MM.1S (cell line): ENCODE results near the gene HTATSF1.

Experiments used
- EZH2 ChIP-seq: fragments of 300-600 bp; sonication (generic); optimal IDR thresholded peaks from 2 replicates; pipeline ENCODE3; 2017; ENCODE audit warnings: low read depth, mild to moderate bottlenecking, antibody characterized with exemption, low read length, mixed read lengths
- EZH2phosphoT487 ChIP-seq: fragments of 300-600 bp; sonication (generic); IDR thresholded peaks from 2 replicates; pipeline ENCODE4 v1.6.1; 2018; ENCODE audit warnings: antibody characterized with exemption, low read length
- TF ChIP-seq, protein P1 (sequence below): fragments of 300-600 bp; sonication (generic); IDR thresholded peaks from 2 replicates; pipeline ENCODE4 v1.5.1; 2016; ENCODE audit warnings: antibody characterized with exemption, low read length, mixed read lengths

DNA sequence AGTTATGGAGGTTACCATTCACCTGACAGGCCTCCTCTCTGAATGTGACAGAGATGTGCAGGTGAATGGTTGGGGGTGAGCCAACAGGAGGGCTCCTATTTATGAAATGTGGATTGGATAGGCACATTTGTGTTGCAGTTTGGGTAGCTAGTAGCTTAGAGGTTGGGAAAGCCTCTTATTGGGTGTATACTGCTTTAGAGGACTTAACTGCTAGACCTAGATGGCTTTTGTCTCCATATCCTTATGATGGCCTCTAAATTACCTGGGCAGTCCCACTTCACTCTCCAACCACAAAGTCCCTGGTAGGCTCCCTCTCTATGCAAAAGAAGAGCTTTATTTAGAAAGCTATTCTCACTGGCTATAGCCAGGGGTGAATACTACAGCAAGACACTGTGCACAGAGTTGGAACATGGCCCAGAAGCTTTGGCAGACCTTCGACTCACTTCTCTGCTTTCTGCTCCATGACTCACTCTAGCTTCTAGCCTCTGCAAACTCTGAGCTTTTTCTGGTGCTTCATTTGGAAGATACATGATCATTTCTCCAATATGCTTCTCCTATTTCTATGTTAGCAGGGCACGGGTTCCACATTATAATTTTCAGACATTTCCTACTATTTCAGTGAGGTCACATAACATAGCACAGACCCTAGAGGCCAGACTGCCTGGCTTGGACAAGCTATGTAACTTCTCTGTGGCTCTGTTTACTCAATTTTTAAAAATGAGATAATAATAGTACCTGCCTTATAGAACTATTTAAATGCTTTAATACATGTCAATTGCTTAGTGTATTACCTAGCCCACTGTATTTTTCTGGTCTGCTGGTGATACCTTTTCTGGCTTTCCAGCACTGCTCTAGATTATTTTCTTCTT, 28.6 kb downstream of the HTATSF1 start:
- TF ChIP-seq, protein P1, sequence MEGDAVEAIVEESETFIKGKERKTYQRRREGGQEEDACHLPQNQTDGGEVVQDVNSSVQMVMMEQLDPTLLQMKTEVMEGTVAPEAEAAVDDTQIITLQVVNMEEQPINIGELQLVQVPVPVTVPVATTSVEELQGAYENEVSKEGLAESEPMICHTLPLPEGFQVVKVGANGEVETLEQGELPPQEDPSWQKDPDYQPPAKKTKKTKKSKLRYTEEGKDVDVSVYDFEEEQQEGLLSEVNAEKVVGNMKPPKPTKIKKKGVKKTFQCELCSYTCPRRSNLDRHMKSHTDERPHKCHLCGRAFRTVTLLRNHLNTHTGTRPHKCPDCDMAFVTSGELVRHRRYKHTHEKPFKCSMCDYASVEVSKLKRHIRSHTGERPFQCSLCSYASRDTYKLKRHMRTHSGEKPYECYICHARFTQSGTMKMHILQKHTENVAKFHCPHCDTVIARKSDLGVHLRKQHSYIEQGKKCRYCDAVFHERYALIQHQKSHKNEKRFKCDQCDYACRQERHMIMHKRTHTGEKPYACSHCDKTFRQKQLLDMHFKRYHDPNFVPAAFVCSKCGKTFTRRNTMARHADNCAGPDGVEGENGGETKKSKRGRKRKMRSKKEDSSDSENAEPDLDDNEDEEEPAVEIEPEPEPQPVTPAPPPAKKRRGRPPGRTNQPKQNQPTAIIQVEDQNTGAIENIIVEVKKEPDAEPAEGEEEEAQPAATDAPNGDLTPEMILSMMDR = no peak
- TF ChIP-seq EZH2phosphoT487 (no peak), EZH2 (no peak)
